Measurements from ENCODE around the gene BACE1-AS.
"Not testable (repeated sequence)": the region's sequence is repeated elsewhere in the genome, so short reads cannot be mapped to it uniquely, and the experiment has no call there.

BACE1-AS gene

DNA sequence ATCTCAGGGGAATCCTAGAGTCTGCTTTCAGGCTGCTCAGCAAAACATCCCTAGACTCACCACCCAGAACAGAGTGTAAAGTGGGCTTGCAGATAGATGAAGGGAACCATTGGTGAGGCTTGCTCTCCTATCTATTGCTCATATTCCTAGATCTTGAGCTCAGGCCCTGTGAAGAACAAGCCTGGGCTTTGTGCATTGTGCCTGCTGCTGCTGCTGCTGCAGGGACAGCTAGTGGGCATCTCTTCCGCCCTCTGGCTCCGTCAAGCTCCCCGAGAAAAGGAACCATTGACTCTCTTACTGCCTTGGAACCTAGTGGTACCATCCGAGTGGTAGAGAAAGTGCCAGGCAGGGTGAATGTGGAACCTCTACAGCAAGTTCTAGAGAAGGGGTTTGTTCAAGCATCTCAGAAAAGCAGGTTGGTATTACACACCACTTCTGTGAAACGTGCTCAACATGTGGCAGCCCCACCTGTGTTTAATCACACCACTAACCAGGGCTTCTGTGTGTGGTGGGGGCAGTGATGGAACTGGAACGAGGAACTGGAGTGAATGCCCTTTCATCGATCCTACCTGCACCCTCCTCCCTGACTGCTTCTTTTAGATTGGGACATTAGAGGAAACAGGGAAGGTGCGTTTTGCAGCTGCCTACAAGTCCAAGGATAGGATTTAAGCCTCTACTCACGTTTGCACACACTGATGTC is 4.4 kb downstream of the BACE1-AS start:
- no peak for DNase-seq

DNA sequence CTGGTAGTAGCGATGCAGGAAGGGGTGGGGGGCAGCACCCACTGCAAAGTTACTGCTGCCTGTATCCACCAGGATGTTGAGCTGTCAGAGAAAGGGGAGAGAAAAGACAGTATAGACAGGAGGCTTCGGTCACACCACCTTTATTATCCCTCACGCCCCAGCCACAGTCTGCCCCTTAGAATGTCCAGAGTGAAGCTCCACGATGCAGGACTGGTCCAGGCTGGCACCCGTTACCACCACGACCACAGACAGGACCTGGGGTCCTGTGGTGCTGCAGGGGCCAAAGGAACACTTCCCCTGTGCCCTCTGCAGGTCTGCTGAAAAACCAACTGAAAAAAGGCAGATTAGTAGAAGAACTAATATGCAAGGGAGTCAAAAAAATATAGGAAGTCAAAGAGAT is 5.7 kb downstream of the BACE1-AS start:
- no peak for DNase-seq

DNA sequence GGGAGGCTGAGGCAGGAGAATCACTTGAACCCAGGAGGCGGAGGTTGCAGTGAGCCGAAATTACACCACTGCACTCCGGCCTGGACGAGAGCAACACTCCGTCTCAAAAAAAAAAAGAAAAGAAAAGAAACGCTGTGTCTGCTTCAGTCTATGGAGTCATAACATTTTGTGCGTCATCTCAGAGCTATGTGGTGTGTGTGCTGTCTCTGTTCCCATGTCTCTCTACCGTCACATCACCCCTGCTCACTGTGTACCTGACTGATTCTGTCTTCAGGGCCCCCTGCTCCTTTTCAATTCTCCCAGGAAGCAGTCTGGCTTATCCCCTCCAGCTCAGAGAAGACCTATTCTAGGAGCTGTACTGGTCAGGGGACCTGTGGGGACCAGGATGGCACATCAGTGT is 7.0 kb downstream of the BACE1-AS start:
- no peak for DNase-seq

DNA sequence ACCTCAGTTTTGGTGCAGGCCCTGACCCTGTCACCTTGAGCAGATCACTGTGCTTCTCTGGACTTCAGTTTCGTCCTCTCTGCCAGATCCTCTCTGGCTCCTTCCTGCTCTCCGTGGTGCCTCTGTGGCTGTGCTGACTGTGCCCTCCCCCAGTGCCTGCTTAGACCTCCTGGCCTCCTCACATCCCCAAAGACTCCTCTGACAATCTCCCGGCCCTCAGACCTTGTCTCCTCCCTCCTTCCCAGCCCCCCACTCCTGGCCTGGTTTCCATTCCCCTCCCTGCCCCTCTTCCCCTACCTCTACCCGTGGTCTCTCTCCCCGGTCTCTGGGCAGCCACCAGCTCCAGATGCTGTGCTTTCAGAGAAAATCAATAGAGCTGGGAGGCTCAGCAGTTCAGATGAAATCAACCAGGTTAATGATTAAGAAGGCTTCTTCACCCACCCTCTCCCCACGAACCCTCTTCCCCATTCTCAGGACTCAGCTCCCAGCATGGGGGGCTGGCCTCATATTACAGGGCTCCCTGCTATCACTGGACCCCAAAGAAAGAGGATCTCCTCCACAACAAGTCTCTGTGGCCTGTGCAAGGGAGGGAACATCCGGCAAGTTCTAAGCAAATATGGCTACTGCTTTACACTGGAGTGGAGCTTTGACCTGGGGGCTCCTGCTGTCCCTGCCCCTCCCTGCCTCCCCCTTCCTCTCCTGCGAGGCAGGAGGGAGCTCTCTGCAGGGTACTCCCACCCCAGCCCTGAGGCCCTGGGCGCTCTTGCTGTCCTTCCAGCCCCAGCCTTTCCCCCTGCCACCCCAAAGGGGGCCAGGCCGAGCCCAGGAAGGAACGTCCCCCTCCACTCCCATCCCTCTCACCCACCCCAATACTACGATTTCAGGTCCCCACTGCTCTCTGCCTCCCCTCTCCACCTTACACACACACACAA is 8.5 kb downstream of the BACE1-AS start:
- peak; percentile 80 for DNase-seq

DNA sequence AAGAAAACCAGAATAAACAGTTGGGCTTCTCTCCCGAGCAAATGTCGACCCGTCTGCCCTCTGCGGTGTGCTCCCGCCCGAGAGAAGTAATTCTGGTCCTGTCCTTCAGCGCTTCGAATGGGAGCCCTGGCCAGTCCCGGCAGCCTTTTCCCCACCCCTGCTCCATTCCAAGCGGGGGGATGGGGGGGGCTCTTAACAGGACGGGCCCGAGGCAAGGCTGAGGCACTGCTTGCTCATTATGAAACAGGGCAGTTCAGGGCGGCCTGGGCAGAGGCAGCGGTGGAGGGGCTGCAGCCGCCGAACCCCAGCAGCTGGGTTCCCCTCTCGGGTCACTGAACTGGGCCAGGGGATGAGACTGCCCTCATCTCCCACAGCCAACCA is 9.1 kb downstream of the BACE1-AS start:
- DNase-seq: peak; percentile 69

DNA sequence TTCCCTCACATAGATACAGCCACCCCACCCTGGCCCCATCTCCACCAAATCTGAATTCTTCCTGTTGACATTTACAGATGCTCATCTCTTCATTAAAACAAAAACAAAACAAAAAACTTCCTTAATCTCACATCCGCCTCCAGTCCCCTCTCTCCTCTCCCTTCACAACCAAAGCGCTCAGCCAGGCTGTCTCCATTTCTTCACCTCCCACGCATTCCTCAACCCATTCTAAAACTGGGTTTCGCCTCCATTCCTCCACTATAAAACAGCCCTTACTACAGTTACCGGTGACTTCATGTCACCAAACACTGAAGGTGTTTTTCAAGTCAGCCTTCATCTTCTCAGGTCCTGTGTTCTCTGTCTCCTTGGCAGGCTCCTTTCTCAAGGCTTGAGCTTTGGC is 9.6 kb downstream of the BACE1-AS start:
- DNase-seq: no peak

DNA sequence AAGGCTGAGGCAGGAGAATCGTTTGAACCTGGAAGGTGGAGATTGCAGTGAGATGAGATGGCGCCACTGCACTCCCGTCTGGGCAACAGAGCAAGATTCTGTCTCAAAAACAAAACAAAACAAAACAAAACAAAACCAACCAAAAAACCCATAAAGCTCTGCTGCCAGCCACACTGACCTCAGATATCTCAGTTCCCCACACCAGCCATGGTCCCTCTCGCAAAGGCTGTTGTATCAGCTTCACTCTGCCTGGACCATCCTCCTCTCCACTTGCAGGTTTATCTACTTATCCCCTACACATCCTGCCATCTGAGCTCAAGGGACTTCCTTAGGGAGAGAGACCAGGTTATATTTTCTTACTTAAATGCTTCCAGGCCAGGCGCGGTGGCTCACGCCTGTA is 11.1 kb downstream of the BACE1-AS start:
- DNase-seq: peak; percentile 17

DNA sequence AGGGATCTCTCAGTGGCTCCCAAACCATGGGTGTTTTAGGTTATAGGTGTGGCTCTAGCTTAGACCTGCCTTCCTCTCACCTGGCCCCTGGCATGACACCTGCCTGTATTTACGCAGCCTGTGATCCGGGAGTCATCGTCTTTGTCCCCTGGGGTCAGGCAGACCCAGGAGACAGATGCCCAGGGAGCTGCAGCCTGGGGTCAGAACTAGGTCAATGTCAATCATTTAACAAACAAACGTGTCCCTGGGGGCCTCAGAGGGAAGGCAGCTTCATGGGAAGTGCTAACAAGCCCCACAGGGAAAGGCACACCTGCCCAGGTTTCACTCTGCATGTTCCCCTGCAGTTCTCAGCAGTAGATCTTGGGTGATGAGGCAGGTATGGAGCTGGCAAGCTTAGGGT is 12.0 kb downstream of the BACE1-AS start:
- DNase-seq: peak; percentile 91

DNA sequence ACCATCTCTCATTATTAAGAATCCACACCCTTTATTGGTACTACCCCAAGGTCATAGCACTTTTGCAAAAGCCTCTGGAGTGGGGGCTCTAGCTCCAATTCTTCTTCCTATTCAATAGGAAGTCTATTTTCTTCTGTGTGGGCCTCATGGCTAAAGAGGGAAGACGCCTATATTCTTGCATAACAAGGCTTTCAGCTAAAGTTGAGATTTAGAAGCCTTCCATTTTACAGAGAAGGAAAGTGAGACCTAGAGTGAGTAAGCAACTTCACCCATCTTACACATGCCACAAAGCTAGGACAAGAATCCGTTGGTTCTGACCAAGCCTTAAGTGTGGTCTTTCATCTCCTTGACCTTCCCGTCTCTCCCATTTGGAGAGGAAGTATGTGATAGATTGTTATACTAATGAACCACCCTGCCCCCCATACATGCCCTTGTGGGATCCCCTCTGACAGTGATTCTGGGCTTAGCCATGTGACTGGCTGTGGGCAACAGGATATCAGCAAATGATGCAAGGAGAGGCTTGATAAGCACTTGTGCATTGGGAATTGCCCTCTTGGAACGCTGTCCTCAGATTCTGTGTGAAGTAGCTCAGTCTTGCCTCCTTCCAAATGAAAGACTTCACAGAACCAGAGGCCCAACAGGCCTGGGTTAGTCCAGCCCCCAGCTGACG is 12.6 kb downstream of the BACE1-AS start:
- peak; percentile 48 for DNase-seq

DNA sequence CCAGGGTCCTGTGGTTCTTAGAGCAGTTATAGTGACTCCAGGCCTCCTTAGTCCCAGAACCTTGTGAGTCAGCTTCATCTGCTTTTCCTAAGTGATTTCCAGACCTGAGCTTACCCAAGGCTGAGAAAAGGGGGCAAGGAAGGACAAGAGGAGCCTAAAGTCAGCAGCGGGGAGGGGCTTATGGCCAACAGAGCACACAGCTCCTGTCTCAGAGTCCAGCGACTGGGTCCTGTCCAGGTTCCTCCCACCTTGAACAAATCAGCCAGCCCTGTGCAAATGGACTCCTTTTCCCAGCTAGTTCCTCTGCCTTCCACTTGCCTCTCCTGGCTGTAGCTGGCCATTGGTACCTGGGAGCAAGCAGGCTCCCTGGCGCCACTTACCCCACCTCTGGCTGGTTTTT is 14.0 kb downstream of the BACE1-AS start:
- no peak for DNase-seq

DNA sequence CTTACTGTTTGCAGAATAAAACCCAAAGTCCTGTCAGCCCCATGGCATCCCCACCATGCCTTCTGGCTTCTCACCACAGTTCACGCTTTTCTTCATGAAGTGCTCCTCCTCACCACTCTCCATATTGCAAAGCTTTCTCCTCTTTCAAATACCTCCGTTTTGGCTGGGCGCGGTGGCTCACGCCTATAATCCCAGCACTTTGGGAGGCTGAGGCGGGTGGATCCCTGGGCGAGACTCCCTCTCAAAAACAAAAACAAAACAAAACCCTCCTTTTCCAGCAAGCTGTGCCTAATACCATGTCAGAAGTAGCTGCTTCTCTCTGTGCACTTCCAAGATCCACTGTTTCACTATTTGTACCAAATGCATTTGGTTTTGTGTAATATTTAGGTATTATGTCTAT is 18.2 kb downstream of the BACE1-AS start:
- DNase-seq: no peak

DNA sequence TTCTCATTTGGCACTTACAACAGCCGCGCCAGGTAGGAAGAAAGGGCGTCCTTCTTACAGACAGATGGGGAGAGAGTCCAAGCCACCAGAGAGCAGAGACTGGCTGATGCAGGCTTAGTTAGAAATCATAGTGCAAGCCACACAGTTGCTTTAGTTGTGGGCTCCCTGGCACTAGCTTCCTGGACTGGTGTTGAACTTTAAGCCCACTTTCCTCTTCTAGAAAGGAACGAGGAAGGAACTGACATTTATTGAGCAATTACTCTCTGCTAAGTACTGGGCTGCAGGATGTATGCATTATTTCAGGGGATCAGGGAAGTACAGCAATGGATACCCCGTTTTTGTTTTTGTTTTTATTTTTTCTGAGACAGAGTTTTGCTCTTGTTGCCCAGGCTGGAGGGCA is 21.9 kb downstream of the BACE1-AS start:
- no peak for DNase-seq

DNA sequence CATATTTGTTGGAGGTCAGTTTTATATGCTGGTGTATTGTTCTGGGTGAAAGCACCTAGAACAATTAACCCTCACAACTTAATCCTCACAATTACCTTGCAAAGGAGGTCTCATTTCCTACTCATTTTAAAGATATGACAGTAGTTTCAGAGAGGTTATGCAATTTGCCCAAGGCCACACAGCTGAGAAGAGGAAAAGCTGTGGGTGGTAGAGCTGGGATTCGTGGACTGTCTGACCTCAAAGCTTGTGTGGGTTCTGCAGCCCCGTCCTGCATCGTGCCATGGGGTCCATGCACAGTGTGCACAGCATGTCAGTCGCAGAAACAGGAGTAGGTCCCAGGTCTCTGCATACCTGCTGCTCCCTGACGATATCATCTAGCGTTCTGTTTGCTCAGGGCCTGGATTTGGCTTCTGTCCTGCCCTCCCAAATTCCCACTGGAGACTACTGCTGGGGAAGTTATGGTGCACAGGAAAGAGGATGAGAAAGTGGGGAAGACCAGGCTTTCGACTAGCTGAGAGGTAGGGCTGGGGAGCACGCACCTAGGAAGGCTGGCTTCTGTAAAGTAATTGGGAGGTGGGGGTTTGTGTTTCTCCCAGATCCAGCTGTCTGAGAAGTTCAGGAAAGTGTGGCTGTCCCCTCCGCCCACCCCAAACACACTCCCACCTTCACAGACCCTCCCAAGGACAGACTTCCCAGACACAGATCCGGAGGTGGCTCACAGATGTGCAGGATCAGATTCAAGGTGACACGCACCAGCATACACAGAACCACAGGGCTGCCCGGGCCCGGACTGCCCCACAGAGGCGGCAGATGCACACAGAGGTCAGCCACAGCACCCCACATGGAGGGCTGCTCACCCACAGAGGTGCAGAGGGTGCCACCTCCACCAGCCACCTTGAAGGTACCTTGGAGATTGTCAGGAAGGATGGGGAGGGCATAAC is 23.0 kb downstream of the BACE1-AS start:
- DNase-seq: no peak

DNA sequence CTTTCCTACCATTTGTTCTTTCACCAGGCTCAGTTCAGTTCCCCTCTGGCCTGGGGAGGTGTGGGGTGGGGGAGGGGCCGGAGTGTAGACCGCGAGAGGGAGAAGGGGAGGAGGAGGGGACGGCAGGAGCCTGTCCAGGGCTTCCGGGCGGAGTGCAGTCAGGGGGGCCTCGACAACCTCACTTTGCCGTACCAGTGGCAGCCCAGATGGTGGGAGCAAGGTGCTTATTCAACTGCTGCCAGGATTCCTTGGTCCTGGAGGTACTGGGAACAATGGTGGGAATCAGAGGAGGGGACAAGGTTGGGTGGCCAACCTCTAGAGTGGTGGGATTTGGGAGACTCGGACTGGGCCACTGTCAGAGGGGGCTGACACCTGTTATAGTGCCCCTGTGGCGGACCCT is 23.7 kb downstream of the BACE1-AS start:
- DNase-seq: no peak

DNA sequence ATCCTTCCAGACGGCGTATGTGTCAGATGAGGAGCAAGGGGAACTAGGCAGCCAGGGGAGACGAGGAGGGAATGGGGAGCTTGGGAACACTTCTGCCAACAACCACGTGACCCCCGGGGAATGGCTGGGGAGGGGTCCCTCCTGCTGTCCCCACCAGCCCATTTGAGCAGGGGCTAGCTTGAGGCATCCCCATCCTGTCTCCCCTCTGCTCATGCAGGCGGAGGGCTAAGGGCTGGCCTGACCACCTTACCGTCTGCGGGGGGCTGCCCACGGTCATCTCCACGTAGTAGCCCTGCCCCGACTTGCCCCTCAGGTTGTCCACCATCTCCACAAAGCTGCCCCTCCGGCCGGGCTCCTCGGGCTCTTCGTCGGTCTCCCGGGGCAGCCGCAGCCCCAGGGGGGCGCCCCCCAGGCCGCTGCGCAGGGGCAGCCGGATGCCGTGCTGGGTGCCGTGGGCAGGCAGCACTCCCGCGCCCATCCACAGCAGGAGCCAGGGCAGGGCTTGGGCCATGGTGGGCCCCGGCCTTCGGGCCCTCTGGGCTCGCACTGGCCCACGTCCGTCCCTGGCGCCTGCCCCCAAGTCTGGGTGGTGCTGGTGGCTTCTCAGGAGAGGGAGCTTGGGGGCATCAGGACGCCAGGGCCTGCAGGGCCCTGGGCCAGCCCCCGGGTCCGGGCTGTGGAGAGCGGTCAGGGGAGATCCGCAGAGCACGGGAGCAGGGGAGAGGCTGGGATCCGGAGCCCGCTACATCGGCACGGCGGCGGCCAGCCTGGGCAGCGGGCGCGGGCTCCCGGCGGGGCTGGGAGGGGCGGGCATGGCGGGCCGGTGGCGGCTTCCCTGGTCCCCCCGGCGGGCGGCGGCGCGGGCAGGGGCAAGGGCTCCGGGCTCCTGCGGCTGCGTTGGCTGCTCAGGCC is 24.4 kb downstream of the BACE1-AS start:
- DNase-seq: peak; percentile 54

DNA sequence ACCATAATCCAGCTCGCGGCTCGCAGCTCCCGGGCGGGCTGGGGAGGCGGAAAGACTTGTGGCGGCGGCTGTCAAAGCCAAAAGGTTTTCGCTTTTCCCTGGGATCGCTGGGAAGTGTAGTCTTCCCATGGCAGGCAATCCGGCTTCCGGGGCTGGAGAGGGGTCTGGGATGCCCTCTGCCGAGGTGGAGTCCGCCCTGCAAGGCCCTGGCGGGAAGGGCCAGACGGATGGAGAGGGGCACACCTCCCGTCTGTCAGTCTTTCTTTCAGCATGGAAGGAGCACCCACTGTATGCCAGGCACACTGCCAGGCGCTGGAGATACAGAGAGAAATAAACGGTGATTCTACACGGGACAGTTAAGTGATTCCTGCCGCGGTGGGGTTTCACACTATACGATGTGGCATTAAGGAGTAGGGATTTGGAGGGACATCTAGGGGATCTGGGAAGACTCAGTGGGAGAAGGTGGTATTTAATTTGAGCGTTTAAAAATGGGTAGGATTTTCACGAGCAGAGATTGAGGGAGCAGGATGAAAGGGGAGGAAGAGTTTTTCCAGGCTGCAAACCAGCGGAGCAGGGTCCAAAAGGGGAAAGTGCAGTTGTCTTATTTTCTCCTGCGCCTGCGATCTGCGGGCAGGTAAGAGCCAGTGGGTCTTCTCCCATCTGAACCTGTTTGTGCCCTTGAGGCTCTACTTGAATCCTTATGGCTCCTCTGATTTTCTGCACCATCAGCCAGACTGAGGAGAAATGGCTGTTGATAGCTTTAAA is 25.2 kb downstream of the BACE1-AS start, which contains the start of gene BACE1:
Gene BACE1 (minus strand): TSS at position 60 of the 765 bp plus-strand sequence. CDS start 461 bp downstream, outside the sequence.
- DNase-seq: peak; percentile 88

DNA sequence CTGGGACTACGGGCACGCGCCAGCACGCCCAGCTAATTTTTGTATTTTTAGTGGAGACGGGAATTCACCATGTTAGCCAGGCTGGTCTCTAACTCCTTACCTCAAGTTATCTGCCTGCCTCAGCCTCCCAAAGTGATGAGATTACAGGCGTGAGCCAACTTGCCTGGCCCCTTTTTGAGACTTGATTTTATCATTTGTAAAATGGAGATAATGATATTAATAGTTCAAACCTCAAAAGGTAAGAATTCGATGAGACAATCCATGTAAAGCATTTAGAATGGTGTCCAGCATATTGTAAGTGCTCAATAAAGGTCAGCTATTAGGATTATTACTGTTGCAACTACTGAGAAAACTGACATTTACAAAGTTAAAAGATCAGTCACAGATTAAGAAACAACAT is 27.6 kb downstream of the BACE1-AS start:
- no peak for DNase-seq

DNA sequence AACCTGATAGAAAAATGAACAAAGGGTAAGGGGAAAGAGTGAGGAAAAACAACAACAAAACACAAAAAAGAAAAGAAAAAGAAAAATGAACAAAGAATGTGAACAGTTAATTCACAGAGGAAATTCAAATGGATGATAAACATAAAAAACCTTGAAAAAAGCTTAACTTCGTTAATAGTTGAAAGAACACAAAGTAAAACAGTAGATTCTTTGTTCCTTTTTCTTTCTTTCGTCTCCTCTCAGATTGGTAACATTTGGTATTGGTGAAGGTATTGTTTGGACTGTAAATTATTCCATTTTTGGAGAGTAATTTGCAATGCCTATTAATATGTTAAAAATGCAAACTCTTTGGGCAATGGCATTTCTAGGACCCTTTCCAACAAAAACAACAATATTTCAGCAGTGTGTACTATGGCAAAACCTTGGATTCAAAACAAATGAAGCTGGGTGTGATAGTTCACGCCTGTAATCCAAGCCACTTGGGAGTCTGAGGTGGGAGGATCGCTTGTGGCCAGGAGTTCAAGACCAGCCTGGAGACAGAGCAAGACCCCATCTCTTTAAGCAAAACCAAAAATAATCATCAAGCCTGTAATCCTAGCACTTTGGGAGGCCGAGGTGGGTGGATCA is 28.2 kb downstream of the BACE1-AS start:
- no peak for DNase-seq

DNA sequence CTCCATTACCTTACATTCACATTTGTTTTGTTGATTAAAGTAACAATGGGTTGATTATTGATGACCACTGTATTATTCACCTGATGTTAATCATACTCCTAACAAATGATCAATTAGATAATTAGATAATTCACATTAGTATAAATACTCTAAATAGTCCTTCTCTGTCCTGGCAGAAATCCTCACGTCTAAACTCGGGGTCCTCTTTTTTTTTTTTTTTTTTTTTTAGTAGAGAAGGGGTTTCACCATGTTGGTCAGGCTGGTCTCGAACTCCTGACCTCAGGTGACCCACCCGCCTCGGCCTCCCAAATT is 36.1 kb downstream of the BACE1-AS start:
- DNase-seq: not testable (repeated sequence)
